ENCODE results near the gene TXK. TPM values are rescaled to one million over a fixed set of nuclear protein-coding genes. Genes with fewer than 3 reads are reported as not detected.

Gene TXK
- 0.07 to 0.35 TPM (median 0.15 TPM) in 5 replicates for total RNA-seq (2022; extraction: Qiagen RNA extraction)

DNA sequence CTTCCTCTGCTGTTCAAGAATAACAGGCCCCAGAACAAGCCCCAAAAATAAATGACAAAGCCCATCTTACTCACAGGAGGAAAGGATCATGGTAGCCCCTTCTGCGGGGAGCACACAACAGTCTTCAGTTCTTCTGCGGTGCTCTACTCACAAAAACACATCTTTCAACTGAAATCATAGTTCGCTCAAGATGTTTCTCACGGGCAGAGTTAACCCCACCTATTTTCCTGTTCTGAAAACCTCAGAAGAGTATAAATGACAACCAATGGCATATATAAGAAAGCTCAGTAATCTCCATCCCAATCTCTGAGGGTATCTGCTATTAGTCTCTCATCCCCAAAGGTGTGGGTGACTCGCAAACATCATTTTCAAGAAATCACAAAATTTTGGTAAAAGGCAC lies at the start of gene TXK:
Gene TXK, minus strand, starts transcription at position 170 of the 400 bp plus-strand sequence. Its CDS starts 80 bp downstream, at position 90.

Other genes with a start within 250 kb of the TXK start
- gene NFXL1, start 219.7 kb downstream of the TXK start, total RNA-seq (2022; extraction: Qiagen RNA extraction), result 5.5 to 6.8 TPM (median 5.7 TPM) in 5 replicates
- 0.08 to 0.12 TPM in 2 of 5 replicates, not detected in the others for gene CNGA1, start 117.6 kb downstream of the TXK start, total RNA-seq (2022; extraction: Qiagen RNA extraction)
- gene NIPAL1, start 117.5 kb downstream of the TXK start, total RNA-seq (2022; extraction: Qiagen RNA extraction), result 0.68 to 1.1 TPM (median 0.86 TPM) in 5 replicates
- gene TEC, start 135.6 kb upstream of the TXK start, total RNA-seq (2022; extraction: Qiagen RNA extraction), result 1.6 to 2.2 TPM (median 1.8 TPM) in 5 replicates
- gene SLAIN2, start 207.3 kb upstream of the TXK start, total RNA-seq (2022; extraction: Qiagen RNA extraction), result 15.8 to 19.4 TPM (median 18.2 TPM) in 5 replicates

Measured in A549 treated with CORT108297 at 1 μM for 4 hours (cell line).